Activated T-cell treated with anti-CD3 and anti-CD28 coated beads, Interleukin-2, amount 50 U/mL, for 1 hour (primary cell): ENCODE measurements around the gene TMEM119.
"Not testable (repeated sequence)": the region's sequence is repeated elsewhere in the genome, so short reads cannot be mapped to it uniquely, and the experiment has no call there.

Source experiments
- DNase-seq: peaks from one replicate; pipeline ENCODE4 v3.0.0-alpha.2; 2020

Gene TMEM119

GRCh38 chr12:108581311-108582227 lies 16.3 kb downstream of the TMEM119 start:
- no peak for DNase-seq

- no peak for DNase-seq
These were observed 17.4 kb downstream of the TMEM119 start for GRCh38 chr12:108580531-108580930.

GRCh38 chr12:108578813-108579212 lies 19.1 kb downstream of the TMEM119 start:
- DNase-seq = no peak

GRCh38 chr12:108578264-108578663 lies 19.6 kb downstream of the TMEM119 start:
- no peak for DNase-seq

GRCh38 chr12:108577458-108577857 lies 20.4 kb downstream of the TMEM119 start:
- DNase-seq = no peak

- DNase-seq = no peak
These were observed 21.1 kb downstream of the TMEM119 start for GRCh38 chr12:108576660-108577234.

GRCh38 chr12:108575199-108575912 lies 22.5 kb downstream of the TMEM119 start:
- no peak for DNase-seq

GRCh38 chr12:108574276-108574675 lies 23.6 kb downstream of the TMEM119 start:
- not testable (repeated sequence) for DNase-seq

GRCh38 chr12:108573317-108573716 lies 24.6 kb downstream of the TMEM119 start:
- no peak for DNase-seq

GRCh38 chr12:108572166-108572790 lies 25.6 kb downstream of the TMEM119 start:
- DNase-seq = no peak

- no peak for DNase-seq
These were observed 26.2 kb downstream of the TMEM119 start for GRCh38 chr12:108571609-108572165.

- no peak for DNase-seq
These were observed 26.9 kb downstream of the TMEM119 start for GRCh38 chr12:108570743-108571608.

GRCh38 chr12:108568338-108569154 lies 29.3 kb downstream of the TMEM119 start:
- DNase-seq = peak; percentile 62

GRCh38 chr12:108567406-108568337 lies 30.2 kb downstream of the TMEM119 start:
- no peak for DNase-seq

GRCh38 chr12:108566452-108566851 lies 31.4 kb downstream of the TMEM119 start:
- DNase-seq = no peak

- DNase-seq = peak; percentile 62
These were observed 31.9 kb downstream of the TMEM119 start for GRCh38 chr12:108565976-108566375.

- DNase-seq = no peak
These were observed 32.7 kb downstream of the TMEM119 start for GRCh38 chr12:108565146-108565545.

- no peak for DNase-seq
These were observed 33.2 kb downstream of the TMEM119 start for GRCh38 chr12:108564724-108565123.

GRCh38 chr12:108563804-108564151 lies 34.1 kb downstream of the TMEM119 start:
- no peak for DNase-seq
